ENCODE results near the gene CRTAC1.

The CRTAC1 gene

DNA sequence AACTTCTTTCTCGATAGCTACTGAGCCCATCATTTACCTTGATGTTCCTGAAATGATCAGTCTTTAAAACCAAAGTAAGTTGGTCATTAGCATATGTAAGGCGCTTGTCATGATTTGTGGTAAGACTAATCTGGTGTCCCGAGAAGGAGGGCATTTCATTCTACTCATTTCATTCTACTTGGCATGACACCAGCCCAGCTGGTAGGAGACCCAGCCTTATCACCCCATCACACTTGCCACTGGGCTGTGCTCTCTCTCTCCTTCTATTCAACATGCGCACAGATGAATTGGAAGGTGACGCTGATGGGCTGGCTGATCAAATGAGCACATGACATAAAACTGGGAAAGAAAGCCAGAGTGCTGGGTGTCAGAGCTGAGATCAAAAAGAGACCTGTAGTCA lies 65.7 kb downstream of the CRTAC1 start:
- no peak overlapping the region for H3K27ac ChIP-seq (replicated peaks)
- no peak overlapping the region for H3K4me3 ChIP-seq (replicated peaks; ENCODE audit: insufficient read depth, low read length)
- no peak for TF ChIP-seq SPI1 (IDR thresholded peaks at IDR 0.05; ENCODE audit: borderline replicate concordance, low read depth)
- no peak for TF ChIP-seq GABPA (IDR thresholded peaks at IDR 0.05; ENCODE audit: low read depth)
- TF ChIP-seq, protein P1, sequence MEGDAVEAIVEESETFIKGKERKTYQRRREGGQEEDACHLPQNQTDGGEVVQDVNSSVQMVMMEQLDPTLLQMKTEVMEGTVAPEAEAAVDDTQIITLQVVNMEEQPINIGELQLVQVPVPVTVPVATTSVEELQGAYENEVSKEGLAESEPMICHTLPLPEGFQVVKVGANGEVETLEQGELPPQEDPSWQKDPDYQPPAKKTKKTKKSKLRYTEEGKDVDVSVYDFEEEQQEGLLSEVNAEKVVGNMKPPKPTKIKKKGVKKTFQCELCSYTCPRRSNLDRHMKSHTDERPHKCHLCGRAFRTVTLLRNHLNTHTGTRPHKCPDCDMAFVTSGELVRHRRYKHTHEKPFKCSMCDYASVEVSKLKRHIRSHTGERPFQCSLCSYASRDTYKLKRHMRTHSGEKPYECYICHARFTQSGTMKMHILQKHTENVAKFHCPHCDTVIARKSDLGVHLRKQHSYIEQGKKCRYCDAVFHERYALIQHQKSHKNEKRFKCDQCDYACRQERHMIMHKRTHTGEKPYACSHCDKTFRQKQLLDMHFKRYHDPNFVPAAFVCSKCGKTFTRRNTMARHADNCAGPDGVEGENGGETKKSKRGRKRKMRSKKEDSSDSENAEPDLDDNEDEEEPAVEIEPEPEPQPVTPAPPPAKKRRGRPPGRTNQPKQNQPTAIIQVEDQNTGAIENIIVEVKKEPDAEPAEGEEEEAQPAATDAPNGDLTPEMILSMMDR (IDR thresholded peaks at IDR 0.05; ENCODE audit: insufficient read depth, low read length), result no peak
- TF ChIP-seq POLR2AphosphoS5 (IDR thresholded peaks at IDR 0.05; ENCODE audit: low read depth), result no peak
- TF ChIP-seq, protein P2, sequence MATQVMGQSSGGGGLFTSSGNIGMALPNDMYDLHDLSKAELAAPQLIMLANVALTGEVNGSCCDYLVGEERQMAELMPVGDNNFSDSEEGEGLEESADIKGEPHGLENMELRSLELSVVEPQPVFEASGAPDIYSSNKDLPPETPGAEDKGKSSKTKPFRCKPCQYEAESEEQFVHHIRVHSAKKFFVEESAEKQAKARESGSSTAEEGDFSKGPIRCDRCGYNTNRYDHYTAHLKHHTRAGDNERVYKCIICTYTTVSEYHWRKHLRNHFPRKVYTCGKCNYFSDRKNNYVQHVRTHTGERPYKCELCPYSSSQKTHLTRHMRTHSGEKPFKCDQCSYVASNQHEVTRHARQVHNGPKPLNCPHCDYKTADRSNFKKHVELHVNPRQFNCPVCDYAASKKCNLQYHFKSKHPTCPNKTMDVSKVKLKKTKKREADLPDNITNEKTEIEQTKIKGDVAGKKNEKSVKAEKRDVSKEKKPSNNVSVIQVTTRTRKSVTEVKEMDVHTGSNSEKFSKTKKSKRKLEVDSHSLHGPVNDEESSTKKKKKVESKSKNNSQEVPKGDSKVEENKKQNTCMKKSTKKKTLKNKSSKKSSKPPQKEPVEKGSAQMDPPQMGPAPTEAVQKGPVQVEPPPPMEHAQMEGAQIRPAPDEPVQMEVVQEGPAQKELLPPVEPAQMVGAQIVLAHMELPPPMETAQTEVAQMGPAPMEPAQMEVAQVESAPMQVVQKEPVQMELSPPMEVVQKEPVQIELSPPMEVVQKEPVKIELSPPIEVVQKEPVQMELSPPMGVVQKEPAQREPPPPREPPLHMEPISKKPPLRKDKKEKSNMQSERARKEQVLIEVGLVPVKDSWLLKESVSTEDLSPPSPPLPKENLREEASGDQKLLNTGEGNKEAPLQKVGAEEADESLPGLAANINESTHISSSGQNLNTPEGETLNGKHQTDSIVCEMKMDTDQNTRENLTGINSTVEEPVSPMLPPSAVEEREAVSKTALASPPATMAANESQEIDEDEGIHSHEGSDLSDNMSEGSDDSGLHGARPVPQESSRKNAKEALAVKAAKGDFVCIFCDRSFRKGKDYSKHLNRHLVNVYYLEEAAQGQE (IDR thresholded peaks at IDR 0.05; ENCODE audit: insufficient replicate concordance, low read depth), result no peak
- H3K27me3 ChIP-seq (ENCODE audit: insufficient read depth, poor library complexity, severe bottlenecking), result peaks cover 10% of the 10 kb centered on the region
- no peak for DNase-seq (ENCODE audit: low read depth in 1 of 2, low spot score in 1 of 2)

DNA sequence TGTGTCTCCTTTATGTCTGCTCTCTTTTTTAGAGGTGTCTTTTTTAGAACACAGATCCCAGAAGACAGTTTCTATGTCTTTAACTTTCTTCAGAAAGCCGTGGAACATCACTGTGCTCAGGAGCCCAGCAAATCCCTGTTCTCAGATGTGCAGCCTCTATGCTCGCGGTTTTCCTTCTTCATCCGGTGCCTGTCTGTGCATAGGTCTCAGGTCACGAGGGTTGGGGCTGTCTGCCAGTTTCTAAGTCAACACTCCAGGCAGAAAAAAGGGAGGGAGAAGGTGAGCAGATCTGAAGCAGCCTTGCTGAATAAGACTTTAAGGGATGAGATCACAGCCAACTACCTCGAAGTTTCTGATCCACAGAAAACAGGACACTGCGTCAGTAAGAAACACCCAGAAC lies 68.5 kb downstream of the CRTAC1 start:
- no peak overlapping the region for H3K4me3 ChIP-seq (replicated peaks; ENCODE audit: insufficient read depth, low read length)
- TF ChIP-seq, protein P1 (IDR thresholded peaks at IDR 0.05; ENCODE audit: insufficient read depth, low read length), result no peak
- no peak for TF ChIP-seq GABPA (IDR thresholded peaks at IDR 0.05; ENCODE audit: low read depth)
- TF ChIP-seq, protein P2 (IDR thresholded peaks at IDR 0.05; ENCODE audit: insufficient replicate concordance, low read depth), result no peak
- TF ChIP-seq SPI1 (IDR thresholded peaks at IDR 0.05; ENCODE audit: borderline replicate concordance, low read depth), result no peak
- TF ChIP-seq POLR2AphosphoS5 (IDR thresholded peaks at IDR 0.05; ENCODE audit: low read depth), result no peak
- peaks cover 6% of the 10 kb centered on the region for H3K27me3 ChIP-seq (ENCODE audit: insufficient read depth, poor library complexity, severe bottlenecking)
- no peak for DNase-seq (ENCODE audit: low read depth in 1 of 2, low spot score in 1 of 2)
- H3K27ac ChIP-seq (replicated peaks), result no peak overlapping the region

DNA sequence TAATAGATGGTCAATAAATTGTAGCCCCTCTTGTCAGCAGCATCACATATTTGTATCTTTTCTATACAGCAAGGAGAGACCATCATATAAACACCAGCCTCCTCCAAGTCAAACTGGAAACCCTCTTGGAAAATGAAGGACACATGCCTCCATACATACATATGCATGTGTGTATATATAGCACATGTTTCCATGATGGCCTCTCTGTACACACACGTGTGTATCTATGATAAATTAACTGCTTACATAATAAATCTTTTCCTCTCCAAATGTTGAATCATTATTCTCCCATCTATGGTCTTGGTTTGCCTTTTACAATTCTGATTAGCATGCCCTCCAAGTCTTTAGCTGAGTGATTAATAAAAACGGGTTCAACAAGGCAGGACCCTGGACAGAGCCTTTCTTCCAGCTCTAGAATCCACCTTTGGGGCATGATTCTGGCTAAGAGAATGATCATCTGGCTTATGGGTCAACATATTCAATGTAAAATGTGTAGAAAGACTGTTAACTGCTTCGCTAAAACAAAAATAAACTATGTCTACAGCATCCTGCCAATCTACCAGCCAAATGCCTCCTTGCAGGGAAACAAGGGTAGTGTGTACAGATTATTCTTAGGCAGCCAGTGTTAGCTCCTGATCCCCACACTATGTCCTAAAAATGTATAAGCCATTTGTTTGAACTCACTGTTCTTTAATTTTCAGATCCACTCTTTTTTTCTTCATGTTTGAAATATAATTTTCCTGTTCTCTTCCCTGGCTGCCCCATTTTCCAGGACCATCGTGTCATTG lies 70.0 kb downstream of the CRTAC1 start:
- DNase-seq (ENCODE audit: low read depth in 1 of 2, low spot score in 1 of 2), result no peak
- Histone ChIP-seq H3K27ac (replicated peaks) (no peak overlapping the region), H3K4me3 (replicated peaks; ENCODE audit: insufficient read depth, low read length) (no peak overlapping the region), H3K27me3 (ENCODE audit: insufficient read depth, poor library complexity, severe bottlenecking) (peaks cover 2% of the 10 kb centered on the region)
- TF ChIP-seq POLR2AphosphoS5 (IDR thresholded peaks at IDR 0.05; ENCODE audit: low read depth) (no peak), SPI1 (IDR thresholded peaks at IDR 0.05; ENCODE audit: borderline replicate concordance, low read depth) (no peak), GABPA (IDR thresholded peaks at IDR 0.05; ENCODE audit: low read depth) (no peak)
- TF ChIP-seq, protein P2 (IDR thresholded peaks at IDR 0.05; ENCODE audit: insufficient replicate concordance, low read depth), result peak; percentile 90
- TF ChIP-seq, protein P1 (IDR thresholded peaks at IDR 0.05; ENCODE audit: insufficient read depth, low read length), result no peak

Data from HL-60 (cell line).